Panc1 (cell line): ENCODE results near the gene IL1A. TPM values are rescaled to one million over a fixed set of nuclear protein-coding genes. Genes with fewer than 3 reads are reported as not detected.
A peak's percentile ranks its signal among the peaks of the same experiment; 100 is the strongest.

Experiments used
- ATAC-seq: fragments of 200-7000 bp; cut with Tn5 transposase; 2 replicates; pipeline ENCODE4 v1.9.1; 2020; ENCODE audit warnings: mild to moderate bottlenecking, moderate library complexity
- BruUV-seq: library from RNA; stranded (reverse); fragments of 400-500 nt; replicated peaks from 2 replicates; lab custom pipeline; 2021; lab: Mats Ljungman, UMichigan
- CTCF ChIA-PET: fragments of 300-600 bp; sonication (Branson Sonifier 250); formaldehyde crosslinking; loops from one replicate; lab custom pipeline; 2022; ENCODE audit warnings: antibody characterized with exemption; lab: Charles Lee
- POLR2A ChIA-PET: fragments of 300-600 bp; sonication (Branson Sonifier 250); formaldehyde crosslinking; loops from one replicate; lab custom pipeline; 2022; ENCODE audit warnings: antibody characterized with exemption; lab: Charles Lee
- DNase-seq: peaks from one replicate; pipeline ENCODE4 v3.0.0-alpha.2; 2010; ENCODE audit warnings: low read depth, low spot score
- H3K27ac ChIP-seq: 2 replicates; pipeline ENCODE4 v1.5.1; 2011; ENCODE audit warnings: mild to moderate bottlenecking, low read length, inconsistent platforms
- H3K27me3 ChIP-seq: fragments of 200-500 bp; sonication (Bioruptor generic); 2 replicates; pipeline ENCODE4 v1.6.0; 2014; ENCODE audit warnings: low read length, inconsistent platforms; ENCODE audit not compliant: control insufficient read depth, insufficient read depth
- H3K36me3 ChIP-seq: fragments of 200-500 bp; sonication (Bioruptor generic); 2 replicates; pipeline ENCODE4 v1.5.1; 2014; ENCODE audit warnings: inconsistent platforms, mild to moderate bottlenecking, low read length, moderate library complexity; ENCODE audit not compliant: control insufficient read depth, insufficient read depth
- H3K4me1 ChIP-seq: 2 replicates; pipeline ENCODE4 v1.5.1; 2011; ENCODE audit warnings: inconsistent platforms, mild to moderate bottlenecking, low read length, moderate library complexity; ENCODE audit not compliant: control insufficient read depth, insufficient read depth
- H3K4me3 ChIP-seq, 2 experiments: 2 replicates each; pipeline ENCODE4 v1.5.1; 2011 to 2012; ENCODE audit warnings: low read depth in 2 of 2, low read length in 2 of 2, mild to moderate bottlenecking in 2 of 2, inconsistent platforms in 1 of 2, moderate library complexity in 1 of 2
- H3K9me3 ChIP-seq: fragments of 200-500 bp; sonication (Bioruptor generic); 2 replicates; pipeline ENCODE4 v1.5.1; 2014; ENCODE audit warnings: low read depth, mild to moderate bottlenecking, inconsistent platforms, low read length, moderate library complexity; ENCODE audit not compliant: control insufficient read depth, insufficient read depth
- POLR2AphosphoS5 ChIP-seq: IDR thresholded peaks from 2 replicates; pipeline ENCODE4 v1.6.1; 2012; ENCODE audit warnings: mild to moderate bottlenecking, low read depth, low read length, moderate library complexity
- SIN3A ChIP-seq: IDR thresholded peaks from 2 replicates; pipeline ENCODE4 v1.6.1; 2012; ENCODE audit warnings: low read depth, mild to moderate bottlenecking, low read length, moderate library complexity, borderline replicate concordance; ENCODE audit not compliant: insufficient read depth
- TCF7L2 ChIP-seq: IDR thresholded peaks from 2 replicates; pipeline ENCODE4 v1.6.1; 2011; ENCODE audit warnings: mild to moderate bottlenecking, low read depth, low read length, inconsistent platforms
- in situ Hi-C: cut with HindIII; loops from 2 replicates; pipeline ENCODE4 v1.10.0; 2016; ENCODE audit warnings: low sequenced_read_pairs, low pct_unique_long_range_greater_than_20kb
- intact Hi-C: fragments of 100-400 bp; cut with micrococcal nuclease; formaldehyde crosslinking; loops from one replicate; pipeline ENCODE4 v1.10.0; 2022; ENCODE audit not compliant: unreplicated experiment
- total RNA-seq: library from RNA; stranded (reverse); gene quantifications from one replicate; pipeline ENCODE4 v1.2.1, GENCODE V29; 2021; ENCODE audit not compliant: unreplicated experiment
- TF ChIP-seq, protein P1 (sequence below), 2 experiments: IDR thresholded peaks; 2 replicates each; pipeline ENCODE4 v1.6.1; 2011 to 2012; ENCODE audit warnings: low read depth in 2 of 2, control low read depth in 1 of 2, low read length in 1 of 2, mild to moderate bottlenecking in 1 of 2, moderate library complexity in 1 of 2; ENCODE audit not compliant: insufficient read depth in 1 of 2
- TF ChIP-seq, protein P2 (sequence below): fragments of 450-650 bp; IDR thresholded peaks from 2 replicates; pipeline ENCODE4 v1.5.1; 2017; ENCODE audit warnings: mild to moderate bottlenecking

The IL1A gene
- total RNA-seq, 1 experiment from 2014 or later: not detected

DNA sequence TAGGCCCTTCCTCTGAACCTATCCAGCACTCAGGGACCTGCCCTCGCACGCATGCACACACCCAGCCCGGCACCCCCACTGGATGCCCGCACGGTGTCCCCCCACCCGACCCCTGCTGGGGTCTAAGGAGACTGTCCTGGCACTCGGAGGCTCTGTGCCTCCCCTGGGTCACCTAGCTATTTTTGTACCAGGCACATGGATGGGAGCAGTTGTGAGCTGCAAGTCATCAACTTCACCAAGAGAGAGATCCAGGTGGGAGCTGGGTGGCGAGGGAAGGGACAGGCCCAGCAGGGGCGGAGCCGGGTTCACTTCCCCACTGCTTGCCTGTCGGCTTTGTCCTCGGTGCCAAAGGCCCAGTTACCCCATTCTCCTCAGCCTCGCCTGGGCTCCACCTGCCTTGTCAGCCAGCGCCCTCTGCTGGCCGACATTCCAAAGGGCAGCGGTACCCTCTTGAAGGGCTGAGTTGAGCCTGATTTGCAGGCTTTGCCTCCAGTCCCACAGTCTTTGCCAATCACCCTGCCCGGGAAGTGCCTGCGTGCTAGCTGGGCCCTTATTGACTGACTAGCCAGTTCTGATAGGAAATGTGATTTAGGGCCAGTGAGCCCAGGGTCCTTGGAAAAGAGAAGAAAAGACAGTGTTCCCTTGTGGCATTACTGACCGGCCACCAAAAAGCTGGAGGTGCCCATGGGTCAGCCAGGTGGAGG, 57.7 kb downstream of the IL1A start:
- CTCF ChIA-PET: interaction anchor here (0.6 to 5.2 kb wide), 4 partner anchors 60 to 215 kb away, joined by 3 to 38 read pairs (median 4); no protein-coding TSS in a partner anchor
- Histone ChIP-seq H3K4me3 (no peak overlapping the region), H3K27me3 (no peaks in the 10 kb centered on the region), H3K4me1 (peaks cover 4% of the 10 kb centered on the region; the same call in 1 of the 2 replicates), H3K9me3 (no peaks in the 10 kb centered on the region), H3K36me3 (no peaks in the 10 kb centered on the region), H3K27ac (no peak overlapping the region; the same call in 1 of the 2 replicates)
- ATAC-seq (peak; percentile 93), DNase-seq (peak; percentile 80)
- TF ChIP-seq, protein P1, sequence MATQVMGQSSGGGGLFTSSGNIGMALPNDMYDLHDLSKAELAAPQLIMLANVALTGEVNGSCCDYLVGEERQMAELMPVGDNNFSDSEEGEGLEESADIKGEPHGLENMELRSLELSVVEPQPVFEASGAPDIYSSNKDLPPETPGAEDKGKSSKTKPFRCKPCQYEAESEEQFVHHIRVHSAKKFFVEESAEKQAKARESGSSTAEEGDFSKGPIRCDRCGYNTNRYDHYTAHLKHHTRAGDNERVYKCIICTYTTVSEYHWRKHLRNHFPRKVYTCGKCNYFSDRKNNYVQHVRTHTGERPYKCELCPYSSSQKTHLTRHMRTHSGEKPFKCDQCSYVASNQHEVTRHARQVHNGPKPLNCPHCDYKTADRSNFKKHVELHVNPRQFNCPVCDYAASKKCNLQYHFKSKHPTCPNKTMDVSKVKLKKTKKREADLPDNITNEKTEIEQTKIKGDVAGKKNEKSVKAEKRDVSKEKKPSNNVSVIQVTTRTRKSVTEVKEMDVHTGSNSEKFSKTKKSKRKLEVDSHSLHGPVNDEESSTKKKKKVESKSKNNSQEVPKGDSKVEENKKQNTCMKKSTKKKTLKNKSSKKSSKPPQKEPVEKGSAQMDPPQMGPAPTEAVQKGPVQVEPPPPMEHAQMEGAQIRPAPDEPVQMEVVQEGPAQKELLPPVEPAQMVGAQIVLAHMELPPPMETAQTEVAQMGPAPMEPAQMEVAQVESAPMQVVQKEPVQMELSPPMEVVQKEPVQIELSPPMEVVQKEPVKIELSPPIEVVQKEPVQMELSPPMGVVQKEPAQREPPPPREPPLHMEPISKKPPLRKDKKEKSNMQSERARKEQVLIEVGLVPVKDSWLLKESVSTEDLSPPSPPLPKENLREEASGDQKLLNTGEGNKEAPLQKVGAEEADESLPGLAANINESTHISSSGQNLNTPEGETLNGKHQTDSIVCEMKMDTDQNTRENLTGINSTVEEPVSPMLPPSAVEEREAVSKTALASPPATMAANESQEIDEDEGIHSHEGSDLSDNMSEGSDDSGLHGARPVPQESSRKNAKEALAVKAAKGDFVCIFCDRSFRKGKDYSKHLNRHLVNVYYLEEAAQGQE (IDR thresholded peaks at IDR 0.05; ENCODE audit: insufficient read depth in 1 of 2, low read depth in 2 of 2, low read length in 1 of 2): 0 out of 4 replicates have a peak, but pooled peaks of 1 of the 2 experiments have one; percentile 44
- TF ChIP-seq, protein P2, sequence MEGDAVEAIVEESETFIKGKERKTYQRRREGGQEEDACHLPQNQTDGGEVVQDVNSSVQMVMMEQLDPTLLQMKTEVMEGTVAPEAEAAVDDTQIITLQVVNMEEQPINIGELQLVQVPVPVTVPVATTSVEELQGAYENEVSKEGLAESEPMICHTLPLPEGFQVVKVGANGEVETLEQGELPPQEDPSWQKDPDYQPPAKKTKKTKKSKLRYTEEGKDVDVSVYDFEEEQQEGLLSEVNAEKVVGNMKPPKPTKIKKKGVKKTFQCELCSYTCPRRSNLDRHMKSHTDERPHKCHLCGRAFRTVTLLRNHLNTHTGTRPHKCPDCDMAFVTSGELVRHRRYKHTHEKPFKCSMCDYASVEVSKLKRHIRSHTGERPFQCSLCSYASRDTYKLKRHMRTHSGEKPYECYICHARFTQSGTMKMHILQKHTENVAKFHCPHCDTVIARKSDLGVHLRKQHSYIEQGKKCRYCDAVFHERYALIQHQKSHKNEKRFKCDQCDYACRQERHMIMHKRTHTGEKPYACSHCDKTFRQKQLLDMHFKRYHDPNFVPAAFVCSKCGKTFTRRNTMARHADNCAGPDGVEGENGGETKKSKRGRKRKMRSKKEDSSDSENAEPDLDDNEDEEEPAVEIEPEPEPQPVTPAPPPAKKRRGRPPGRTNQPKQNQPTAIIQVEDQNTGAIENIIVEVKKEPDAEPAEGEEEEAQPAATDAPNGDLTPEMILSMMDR: peak; percentile 97
- TF ChIP-seq POLR2AphosphoS5: no peak
- no TSS peak for BruUV-seq
- POLR2A ChIA-PET: no interaction called here
- intact Hi-C loops (loop anchor here (1.0 to 2.0 kb wide), 2 partner anchors 100 to 126 kb away; no protein-coding TSS in a partner anchor), in situ Hi-C loops (no loop called here)

DNA sequence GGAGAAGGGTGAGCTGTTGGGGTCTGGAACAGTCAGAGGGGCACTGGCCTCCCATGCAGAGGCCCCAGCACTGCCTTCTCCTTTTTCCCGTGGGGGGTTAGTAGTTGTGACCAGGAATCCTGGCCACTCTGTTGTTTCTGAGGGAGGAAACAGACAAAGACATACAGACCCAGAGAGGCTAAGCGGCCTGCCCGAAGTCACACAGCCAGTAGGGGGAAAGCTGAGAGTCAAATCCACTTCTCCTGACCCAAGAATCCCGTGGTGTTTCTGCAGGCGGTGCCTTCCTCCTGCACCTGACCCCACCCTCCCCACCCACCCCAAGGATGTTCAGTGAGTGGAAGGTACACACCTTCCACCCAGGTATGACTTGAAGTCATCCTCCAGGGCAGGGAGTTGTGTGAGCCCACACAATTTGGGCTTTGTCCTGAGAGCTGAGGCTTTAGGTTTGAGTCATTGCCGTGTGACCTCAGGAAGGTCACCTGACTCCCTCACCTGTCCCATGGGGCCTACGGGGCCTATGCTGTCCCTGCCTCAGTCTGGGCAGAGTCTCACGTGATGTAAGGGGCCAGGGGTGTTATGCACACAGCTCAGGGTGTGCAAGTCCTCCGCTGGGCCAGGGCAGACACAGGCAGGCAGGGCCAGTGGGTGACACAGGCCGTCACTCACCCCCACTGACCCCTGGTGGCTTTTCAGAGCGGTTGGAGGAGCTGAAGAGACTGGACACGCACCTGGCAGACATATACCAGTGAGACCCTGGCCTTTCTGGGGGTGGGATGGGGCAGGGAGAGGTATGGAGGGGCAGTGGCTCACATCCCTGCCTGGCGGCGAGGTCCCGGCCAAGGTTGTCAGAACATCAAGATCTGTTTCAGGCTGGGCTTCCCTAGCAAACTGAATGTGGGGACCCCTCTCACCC, 58.5 kb downstream of the IL1A start:
- Histone ChIP-seq H3K27me3 (no peaks in the 10 kb centered on the region), H3K9me3 (no peaks in the 10 kb centered on the region), H3K27ac (no peak overlapping the region), H3K4me3 (no peak overlapping the region), H3K36me3 (no peaks in the 10 kb centered on the region), H3K4me1 (peaks cover 4% of the 10 kb centered on the region; the same call in 1 of the 2 replicates)
- no TSS peak for BruUV-seq
- intact Hi-C loops: loop anchor here (1.0 to 2.0 kb wide), 2 partner anchors 99 to 126 kb away; no protein-coding TSS in a partner anchor
- in situ Hi-C loops: no loop called here
- TF ChIP-seq, protein P1 (IDR thresholded peaks at IDR 0.05; ENCODE audit: insufficient read depth in 1 of 2, low read depth in 2 of 2, low read length in 1 of 2): no peak
- TF ChIP-seq POLR2AphosphoS5: no peak
- no peak for TF ChIP-seq TCF7L2
- TF ChIP-seq, protein P2: no peak
- TF ChIP-seq SIN3A: no peak
- DNase-seq (no peak), ATAC-seq (peak; percentile 9; the same call in 1 of the 2 replicates)
- POLR2A ChIA-PET: no interaction called here
- CTCF ChIA-PET: interaction anchor here (0.6 to 5.2 kb wide), 5 partner anchors 41 to 216 kb away, joined by 4 to 38 read pairs (median 5); no protein-coding TSS in a partner anchor
